Measurements from ENCODE around the gene BLOC1S5.

- TF ChIP-seq POLR2AphosphoS5 (IDR thresholded peaks at IDR 0.05) (no peak), POLR2A (IDR thresholded peaks at IDR 0.05) (no peak)
- TF ChIP-seq, protein P1, sequence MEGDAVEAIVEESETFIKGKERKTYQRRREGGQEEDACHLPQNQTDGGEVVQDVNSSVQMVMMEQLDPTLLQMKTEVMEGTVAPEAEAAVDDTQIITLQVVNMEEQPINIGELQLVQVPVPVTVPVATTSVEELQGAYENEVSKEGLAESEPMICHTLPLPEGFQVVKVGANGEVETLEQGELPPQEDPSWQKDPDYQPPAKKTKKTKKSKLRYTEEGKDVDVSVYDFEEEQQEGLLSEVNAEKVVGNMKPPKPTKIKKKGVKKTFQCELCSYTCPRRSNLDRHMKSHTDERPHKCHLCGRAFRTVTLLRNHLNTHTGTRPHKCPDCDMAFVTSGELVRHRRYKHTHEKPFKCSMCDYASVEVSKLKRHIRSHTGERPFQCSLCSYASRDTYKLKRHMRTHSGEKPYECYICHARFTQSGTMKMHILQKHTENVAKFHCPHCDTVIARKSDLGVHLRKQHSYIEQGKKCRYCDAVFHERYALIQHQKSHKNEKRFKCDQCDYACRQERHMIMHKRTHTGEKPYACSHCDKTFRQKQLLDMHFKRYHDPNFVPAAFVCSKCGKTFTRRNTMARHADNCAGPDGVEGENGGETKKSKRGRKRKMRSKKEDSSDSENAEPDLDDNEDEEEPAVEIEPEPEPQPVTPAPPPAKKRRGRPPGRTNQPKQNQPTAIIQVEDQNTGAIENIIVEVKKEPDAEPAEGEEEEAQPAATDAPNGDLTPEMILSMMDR (IDR thresholded peaks at IDR 0.05): no peak
Observed at GRCh38 chr6:7976485-7977056, 87.6 kb downstream of the BLOC1S5 start.

Data from stomach (tissue), 4 donors.